CD4-positive, alpha-beta T cell treated with Interferon gamma for 1 hour (primary cell): ENCODE data around the gene LMTK3.
"Not testable (repeated sequence)": the region's sequence is repeated elsewhere in the genome, so short reads cannot be mapped to it uniquely, and the experiment has no call there.

Source experiments
- DNase-seq: peaks from one replicate; pipeline ENCODE4 v3.0.0-alpha.2; 2020

The LMTK3 gene

DNA sequence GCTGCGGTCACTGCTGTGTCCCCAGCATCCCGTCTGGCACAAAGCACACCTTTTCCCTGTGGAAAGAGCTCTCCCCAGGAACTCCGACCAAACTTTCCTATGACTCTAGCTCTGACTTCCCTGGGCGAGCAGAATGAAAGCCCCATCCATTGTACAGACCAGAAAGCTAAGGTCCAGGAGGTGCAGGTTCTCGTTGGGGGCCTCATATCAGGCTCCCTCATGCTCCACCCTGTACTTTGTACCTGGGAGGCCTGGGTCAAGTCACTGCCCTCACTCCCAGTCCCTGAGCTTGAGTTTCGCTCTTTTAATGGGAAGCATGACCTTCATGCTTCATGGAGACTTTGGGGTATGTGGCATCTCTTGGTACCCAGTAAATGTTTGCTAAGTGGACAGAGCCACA, 24.1 kb downstream of the LMTK3 start:
- DNase-seq = no peak

DNA sequence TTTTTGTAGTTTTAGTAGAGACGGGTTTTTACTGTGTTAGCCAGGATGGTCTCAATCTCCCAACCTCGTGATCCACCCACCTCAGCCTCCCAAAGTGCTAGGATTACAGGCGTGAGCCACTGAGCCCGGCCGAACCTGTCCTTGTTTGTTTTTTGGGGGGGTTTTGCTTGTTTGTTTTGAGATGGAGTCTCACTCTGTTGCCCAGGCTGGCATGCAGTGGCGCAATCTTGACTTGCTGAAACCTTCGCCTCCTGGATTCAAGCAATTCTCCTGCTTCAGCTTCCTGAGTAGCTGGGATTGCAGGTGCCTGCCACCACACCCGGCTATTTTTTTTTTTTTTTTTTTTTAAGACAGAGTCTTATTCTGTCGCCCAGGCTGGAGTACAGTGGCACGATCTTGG, 24.9 kb downstream of the LMTK3 start:
- DNase-seq = not testable (repeated sequence)

DNA sequence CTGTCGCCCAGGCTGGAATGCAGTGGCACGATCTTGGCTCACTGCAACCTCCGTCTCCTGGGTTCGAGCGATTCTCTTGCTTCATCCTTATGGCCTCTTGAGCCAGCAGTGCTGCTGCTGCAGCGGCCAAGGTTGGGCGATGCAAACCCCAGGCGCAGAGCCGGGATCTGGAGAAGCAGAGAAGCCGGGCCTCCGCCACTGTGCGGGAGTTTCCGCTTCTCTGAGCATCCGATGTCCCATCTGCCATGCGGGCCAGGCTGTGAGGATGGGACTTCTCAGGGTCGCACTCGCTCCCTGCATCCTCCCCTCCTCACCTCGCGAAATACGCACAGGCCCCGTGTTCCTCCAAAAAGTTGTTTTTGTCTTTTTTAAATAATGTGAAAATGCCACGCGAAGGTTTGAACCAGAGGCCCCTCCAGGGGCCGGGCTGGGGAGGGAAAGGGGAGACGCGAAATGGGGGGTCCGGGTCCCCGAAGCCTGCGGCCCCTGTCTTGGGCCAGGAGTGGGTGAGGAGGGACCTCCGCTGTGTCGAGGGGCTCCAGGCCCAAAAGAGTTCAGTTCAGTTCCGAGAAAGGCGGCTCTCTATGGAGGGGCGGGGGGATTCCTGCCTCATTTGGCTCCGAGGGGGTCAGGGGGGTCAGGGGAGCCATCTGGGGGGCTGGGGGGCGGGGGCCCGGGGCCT, 26.6 kb downstream of the LMTK3 start:
- no peak for DNase-seq

DNA sequence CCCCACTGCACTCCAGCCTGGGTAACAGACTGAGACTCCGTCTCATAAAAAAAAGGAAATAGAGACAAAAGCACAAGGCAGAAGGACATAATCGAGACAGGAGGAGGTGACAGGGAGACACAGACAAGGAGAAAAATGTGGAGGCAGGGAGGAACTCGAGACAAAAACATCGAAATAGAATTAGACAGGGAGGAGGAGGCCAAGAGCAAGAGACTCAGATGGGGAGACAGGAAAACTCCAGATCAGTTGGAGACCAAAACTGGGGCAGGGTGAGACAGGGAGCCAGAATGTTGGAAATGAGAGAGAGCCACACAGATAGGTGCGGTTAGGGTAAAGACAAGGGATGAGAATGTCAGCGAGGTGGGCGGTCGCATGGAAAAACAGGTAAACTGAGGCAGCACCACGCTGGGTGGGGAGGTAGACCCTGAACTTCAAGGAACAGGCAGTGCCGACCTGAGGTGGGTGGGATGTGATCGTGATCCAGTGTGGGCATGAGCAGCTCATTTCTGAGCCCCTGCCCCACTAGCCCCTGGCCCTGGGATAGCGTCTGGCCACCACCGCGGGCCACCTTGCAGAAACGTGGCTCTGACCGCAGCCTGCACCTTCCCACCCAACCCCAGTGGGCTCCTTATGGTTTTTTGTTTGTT, 27.3 kb downstream of the LMTK3 start:
- no peak for DNase-seq

DNA sequence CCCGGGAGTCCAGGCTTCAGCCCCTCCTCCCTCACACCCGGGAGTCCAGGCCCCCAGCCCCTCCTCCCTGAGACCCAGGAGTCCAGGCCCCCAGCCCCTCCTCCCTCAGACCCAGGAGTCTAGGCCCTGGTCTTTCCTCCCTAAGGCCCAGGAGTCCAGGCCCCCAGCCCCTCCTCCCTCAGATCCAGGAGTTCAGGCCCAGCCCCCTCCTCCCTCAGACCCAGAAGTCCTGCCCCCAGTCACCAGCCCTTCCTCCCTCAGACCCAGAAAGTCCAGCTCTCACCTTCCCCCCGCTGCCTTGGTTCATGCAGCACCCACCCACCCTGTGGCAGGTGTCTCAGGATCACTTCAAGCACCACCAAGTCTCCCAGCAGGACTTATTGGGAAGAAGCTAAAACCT, 28.3 kb downstream of the LMTK3 start:
- DNase-seq = no peak

DNA sequence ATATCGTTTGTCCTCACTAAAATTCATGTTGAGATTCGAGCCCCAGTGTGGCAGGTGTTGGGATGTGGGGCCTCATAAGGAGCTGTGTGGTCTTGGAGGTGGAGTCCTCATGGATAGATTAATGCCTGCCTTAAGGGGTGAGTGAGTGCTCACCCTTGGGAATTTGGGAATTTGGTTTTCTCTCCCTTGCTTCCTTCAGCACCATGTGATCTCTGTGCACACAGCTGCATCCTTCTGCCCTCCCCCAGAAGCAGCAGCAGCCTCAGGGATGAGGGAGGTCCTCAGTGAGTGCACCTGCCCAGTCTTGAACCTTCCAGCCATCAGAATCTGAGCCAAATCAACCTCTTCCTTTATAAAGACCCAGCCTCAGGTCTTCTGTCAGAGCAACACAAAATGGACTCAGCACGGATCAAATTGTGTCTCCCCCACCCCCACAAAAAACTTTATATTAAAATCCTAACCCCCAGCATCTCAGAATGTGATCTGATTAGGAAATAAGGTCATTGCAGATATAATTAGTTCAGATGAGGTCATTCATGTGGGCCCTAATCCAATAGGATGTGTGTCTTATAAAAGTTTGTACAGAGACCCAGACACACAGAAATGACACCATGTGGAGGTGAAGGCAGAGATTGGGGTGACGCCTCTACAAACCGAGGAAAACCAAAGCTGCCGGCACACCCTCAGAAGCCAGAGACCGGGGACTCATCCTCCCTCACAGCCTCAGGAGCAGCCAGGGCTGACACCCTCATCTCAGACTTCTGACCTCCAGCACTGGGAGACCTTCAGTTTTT, 29.6 kb downstream of the LMTK3 start:
- no peak for DNase-seq

DNA sequence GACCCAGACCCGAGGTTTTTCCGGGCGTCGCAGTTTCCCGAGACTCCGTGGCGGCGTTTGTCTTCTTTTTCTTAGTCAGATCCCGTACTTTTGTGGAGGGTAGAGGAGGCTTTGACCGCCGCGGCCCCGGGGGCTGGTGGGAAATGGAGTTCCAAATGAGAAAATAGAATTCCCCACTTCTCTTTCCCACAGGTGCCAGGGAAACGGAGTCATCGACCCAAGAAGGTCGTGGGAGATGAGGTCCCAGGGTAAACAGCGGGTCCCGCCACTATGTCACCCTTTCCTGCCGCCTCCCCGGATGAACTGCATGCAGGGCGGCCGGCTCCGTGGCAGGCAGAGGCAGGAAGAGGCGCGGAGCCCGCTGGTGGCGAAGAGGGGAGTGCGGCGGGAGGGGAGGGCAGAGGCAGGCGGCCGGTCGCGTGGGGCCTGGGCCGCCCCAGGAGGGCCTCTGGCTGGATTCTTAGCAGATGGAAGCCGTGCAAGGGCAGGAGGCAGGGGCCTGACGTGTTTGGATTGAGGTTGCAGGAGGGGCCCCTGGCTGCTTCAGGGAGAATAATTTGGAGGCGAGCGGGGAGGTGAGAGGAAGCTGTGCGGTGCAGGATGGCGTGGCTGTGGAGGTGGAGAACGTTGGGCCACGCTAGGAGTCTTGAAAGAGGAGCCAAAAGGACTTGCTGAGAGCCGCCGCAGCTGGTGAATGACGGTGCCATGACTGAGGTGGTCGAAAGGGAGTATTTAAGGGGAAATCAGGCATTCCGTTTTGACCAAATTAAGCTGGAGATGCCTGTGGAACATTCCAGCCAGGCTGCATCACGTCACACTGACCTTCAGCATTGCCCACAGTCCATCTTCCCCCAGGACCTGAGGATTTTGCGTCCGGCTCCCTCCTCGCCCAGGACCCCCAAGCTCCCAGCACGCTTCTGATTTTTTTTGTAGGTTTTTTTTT, 30.8 kb downstream of the LMTK3 start:
- DNase-seq = peak; percentile 45

DNA sequence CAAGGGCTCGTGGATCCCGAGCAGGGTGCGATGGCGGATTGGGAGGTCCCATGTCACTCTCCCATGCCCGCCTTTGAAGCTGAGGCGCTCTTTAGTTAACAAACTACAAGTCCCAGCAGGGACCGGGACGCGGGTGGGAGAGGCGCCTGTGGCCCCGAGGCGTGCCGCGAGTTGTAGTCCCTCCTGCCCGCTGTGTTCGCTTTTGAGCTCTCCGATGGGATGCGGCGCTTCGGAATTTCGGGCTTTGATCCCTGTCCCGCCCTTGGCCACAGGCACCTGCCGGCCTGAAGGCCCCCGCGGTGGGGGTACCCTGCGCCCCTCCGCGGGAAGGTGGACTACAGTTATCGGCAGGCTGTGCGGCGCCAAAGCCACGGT, 31.5 kb downstream of the LMTK3 start:
- DNase-seq = peak; percentile 38

DNA sequence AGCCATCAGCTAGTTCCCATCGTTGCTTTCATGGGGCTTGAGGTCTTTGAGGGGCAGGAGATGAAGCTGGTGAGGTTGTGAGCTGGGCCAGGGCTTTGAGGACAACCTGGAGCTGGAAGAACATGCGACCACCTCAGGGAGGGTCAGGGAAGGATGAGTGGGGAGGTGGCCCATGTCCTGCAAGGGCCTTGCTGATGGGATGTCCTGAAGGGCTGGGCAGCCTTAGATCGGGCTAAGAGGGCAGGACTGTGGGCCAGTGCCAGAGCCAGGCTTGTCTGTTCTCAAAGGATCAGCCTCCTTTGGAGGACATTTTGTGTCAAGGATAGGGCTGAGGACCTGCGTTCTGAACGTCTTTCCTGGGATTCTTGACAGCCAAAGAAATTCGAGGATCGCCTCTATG, 31.9 kb downstream of the LMTK3 start:
- no peak for DNase-seq

DNA sequence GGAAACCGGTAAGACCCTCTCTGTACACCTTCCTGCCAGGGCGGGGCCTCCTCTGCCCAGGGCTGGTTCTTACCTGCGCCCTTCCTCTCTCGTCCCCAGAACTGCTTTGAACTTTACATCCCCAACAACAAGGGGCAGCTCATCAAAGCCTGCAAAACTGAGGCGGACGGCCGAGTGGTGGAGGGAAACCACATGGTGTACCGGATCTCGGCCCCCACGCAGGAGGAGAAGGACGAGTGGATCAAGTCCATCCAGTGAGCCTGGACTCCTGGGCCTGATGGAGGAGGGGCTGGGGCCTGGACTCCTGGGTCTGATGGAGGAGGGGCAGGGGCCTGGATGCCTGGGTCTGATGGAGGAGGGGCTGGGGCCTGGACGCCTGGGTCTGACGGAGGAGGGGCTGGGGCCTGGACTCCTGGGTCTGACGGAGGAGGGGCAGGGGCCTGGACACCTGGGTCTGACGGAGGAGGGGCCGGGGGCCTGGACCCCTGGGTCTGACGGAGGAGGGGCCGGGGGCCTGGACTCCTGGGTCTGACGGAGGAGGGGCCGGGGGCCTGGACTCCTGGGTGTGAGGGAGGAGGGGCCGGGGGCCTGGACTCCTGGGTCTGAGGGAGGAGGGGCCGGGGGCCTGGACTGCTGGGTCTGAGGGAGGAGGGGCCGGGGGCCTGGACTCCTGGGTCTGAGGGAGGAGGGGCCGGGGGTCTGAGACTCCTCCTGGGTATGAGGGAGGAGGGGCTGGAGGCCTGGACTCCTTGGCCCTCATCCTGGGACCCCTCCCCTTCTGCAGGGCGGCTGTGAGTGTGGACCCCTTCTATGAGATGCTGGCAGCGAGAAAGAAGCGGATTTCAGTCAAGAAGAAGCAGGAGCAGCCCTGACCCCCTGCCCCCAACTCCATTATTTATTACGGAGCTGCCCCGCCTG, 33.0 kb downstream of the LMTK3 start:
- no peak for DNase-seq

DNA sequence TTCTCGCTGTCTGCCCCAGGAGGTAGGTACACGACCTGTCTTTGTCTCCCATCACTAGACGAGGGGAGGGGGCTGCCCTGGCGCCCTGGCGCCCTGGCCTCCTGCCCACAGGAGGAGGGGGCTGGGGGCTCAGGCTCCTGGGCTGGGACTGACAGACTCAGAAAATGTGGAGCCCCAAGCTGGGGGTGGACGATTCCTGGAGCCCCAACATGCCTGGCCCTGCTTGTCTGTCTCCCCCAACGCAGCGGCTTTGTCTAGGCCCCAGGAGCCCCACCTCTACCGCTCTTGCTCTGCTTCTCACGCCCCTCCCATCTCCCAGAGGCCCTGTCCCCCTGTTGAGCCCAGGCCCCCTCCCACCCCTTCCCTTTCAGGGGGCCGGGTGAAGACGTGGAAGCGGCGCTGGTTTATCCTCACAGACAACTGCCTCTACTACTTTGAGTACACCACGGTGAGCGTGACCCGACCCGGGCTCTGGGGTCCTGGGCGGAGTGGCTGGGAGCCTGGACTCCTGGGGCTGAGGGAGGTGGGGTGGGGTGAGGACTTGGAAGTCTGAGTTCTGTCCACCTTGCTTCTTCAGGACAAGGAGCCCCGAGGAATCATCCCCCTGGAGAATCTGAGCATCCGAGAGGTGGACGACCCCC, 33.8 kb downstream of the LMTK3 start:
- DNase-seq = no peak

DNA sequence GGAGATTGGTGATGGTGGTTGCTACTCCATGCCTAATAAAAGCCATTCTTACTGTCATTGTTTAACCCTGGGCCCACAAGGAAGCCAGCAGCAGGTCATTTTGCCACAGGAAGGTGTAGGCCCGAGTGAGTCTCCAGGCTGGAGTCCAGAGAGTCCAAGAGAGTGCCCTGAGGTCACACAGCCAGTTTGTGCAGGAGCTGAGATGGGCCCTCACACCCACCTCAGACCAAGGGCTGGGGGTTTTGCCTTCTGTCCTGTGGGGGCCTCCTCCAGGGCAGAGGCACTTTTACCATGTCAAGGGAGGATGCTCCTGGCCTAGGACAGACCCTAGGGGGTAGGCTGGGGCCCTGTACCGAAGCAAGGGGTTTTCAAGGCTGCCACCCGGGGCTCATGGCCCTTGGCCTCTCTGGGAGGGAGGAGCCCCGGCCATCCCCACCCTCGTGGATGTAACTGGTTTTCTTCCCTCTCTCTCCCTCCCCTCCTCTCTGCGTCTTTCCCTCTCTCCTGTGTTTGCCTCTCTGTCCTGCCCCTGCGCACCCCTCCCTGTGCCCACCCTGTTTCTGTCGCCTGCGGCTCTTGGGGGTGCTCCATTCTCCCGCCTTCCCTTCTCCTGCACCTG, 34.5 kb downstream of the LMTK3 start:
- no peak for DNase-seq

DNA sequence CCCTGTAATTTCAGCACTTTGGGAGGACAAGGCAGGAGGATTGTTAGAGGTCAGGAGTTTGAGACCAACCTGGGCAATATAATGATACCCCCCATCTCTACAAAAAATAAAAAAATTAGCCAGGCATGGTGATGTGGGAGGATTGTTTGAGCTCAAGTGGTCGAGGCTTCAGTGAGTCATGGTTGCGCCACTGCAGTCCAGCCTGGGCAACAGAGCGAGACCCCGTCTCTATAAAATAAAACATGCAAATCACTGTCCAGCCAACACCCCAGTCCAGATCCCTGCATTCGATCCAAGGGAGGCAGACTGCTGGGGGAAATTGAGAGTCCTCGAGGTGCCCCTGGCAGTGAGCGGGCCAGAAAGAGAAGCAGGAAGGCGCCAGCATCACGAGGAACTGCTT, 35.5 kb downstream of the LMTK3 start:
- no peak for DNase-seq

DNA sequence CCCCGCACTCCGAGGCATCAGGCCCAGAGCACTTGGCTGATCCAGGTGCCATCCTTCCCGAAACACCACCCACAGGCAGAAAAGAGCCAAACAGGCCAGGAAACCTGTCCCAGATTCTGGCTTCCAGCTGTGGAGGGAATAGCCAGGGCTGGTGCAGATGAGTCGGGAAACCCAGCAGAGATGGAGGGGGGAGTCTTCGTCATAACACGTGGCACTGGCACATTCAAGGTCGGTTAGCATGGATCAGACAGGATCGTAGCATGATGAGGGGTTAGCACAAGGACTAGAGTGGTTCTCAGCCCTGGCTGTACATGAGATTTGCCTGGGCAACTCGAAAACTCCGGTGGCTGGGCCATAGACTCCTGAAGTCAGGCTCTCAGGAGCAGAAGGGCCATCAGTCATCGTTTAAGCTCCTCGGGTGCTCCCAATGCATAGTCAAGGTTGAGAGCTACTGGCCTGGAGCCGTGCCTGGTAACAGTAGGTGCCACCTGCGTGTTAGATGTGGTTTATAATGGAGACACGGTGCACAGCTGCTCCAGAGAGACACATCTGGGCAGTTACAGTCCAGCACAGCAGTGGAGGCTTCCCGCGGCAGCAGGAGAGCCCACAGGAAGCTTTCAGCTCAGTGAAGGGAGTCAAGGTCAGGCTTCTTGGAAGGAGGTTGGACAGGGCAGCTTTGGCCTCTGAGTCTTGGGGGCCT, 36.1 kb downstream of the LMTK3 start:
- DNase-seq = no peak

DNA sequence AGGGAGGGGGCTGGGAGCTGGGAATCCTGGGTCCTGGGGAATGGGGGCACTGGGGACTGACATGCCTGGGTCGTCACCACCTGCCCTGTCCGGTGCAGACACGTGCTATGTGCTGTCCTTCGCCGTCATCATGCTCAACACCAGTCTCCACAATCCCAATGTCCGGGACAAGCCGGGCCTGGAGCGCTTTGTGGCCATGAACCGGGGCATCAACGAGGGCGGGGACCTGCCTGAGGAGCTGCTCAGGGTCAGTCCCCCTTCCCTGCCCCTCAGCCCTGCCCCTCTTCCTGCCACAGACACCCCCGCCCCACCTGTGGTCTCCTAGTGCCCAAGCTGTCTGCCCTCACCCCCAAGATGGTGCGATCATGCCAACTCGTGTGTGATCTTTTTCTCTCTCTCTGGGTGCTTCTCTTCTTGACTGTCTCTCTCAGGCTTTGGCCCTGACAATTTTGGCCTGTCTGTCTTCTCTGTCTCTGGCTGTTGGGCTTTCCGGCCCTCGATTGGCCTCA, 37.5 kb downstream of the LMTK3 start:
- no peak for DNase-seq

DNA sequence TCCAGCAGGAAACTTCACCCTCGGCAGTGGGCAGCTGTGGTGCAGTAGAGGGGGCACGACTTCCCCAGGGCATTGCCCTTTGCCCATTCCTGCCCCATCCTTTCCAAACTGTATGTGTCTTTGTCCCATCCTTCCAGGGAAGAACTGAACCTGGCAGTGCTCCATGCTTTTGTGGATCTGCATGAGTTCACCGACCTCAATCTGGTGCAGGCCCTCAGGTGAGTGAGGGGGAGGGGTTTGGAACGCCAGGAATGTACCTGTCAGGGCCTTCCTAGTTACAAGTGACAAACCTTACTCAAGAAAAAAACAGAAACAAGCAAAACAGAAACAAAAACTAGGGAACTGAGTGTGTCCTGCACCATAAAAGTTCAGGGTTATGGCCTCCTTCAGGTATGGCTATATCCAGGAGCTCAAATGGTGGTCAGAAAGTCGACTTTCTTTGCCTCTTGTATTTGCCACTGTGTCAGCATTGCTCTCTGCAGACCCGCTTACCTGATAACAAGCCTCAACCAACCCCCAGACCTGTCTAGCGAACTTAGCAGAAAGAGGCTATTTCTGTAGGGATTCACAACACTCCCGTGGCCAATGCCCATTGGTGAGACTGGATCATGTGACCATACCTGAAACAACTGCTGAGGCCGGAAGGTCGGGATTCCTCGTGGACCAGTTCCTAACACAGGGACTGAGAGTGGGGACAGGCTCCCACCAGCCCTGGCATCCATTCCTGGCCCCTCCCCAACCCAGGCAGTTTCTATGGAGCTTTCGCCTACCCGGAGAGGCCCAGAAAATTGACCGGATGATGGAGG, 38.3 kb downstream of the LMTK3 start:
- DNase-seq = no peak

DNA sequence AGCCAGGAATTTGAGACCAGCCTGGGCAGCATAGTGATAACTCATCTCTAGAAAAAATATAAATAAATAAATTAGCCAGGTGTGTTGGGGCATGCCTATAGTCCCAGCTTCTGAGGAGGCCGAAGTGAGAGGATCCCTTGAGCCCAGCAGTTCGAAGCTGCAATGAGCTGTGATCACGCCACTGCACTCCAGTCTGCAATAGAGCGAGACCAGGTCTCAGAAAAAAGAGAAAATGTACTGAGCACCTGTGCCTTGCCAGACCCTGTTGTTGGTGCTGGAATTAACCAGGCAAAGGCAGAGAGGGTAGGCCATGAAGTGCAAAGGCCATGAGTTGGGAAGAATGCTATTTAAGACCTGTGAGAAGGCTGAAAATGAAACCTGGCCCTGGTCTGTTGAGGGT, 39.8 kb downstream of the LMTK3 start:
- DNase-seq = no peak

DNA sequence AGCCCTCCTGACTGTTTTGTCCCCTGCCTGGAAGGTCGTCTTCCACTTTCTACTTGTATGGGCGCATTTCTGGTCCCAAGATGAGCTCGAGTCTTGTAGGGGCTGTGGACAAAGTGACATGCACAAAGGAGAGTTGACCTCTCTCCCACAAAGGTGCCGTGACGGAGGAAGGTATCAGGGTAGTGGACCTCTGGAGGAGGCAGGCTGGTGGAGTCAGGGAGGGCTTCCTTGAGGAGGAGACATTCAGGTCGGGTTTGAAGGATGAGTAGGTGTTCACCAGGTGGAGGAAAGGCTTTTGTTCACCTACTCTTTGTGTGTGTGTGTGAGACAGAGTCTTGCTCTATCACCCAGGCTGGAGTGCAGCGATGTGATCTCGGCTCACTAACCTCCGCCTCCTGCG, 40.8 kb downstream of the LMTK3 start:
- no peak for DNase-seq
